ENCODE measurements around the gene ACLY.
A peak's percentile ranks its signal among the peaks of the same experiment; 100 is the strongest.
"Not testable (repeated sequence)": the region's sequence is repeated elsewhere in the genome, so short reads cannot be mapped to it uniquely, and the experiment has no call there.

Gene ACLY

DNA sequence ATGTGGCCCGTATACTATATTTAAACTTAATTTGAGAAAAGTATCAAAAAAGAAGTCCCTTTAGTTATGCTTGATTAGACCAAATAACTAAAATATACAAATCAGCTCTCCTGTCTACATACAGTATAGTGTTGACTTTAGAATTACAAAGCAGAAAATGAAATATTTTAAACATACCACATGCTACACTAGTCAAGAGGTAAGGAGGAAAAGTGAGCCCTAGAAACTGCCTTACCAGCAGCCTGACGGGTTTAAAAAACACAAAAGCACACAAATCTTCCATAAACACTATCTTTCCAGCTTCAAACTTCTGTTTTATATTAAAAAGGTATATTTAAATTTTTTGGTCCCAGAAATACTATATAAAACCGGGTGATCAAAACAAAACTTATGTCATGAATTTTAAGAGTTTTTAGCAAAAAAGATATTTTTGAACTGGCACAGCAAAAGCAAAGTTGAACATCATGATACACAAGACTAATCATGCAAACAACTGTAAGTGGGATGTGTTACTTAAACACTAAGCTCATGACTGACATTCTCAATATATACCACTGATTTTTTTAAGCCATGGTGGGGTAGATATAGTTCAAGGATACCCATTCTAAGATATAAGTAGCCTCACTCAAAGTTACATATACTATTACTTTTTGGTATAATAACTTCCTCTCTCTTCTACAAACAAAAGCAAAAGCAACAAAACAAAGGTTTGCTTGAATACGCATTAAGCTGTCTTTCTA lies 69.3 kb downstream of the ACLY start:
- Histone ChIP-seq H3K27ac (ENCODE audit: low read depth, low read length) (no peak overlapping the region), H3K9ac (ENCODE audit: low read length) (no peak overlapping the region), H3K4me3 (ENCODE audit: low read length) (no peak overlapping the region), H3K27me3 (ENCODE audit: control insufficient read depth, insufficient read depth, low read length) (no peaks in the 10 kb centered on the region), H3K36me3 (ENCODE audit: control insufficient read depth, insufficient read depth, low read length) (no peaks in the 10 kb centered on the region), H3K4me1 (ENCODE audit: control insufficient read depth, insufficient read depth, low read length) (peaks cover 12% of the 10 kb centered on the region)

DNA sequence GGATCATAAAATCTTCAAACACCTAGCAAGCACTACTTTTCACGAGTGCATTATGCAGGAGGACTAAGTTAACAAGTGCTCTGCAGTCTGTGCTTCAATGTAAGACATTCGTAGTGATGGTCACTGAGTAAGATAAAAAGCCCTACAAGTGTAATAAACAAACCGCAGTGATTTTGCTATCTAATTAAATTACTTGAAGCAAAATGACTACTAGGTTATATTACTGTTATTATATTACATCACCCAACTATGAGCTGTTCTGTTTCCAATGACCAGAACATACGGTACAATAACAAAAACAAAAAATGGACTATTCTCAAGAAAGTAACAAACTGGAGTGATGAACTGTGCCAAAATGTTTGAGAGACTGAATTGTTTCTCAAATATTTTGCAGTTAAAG lies 70.0 kb downstream of the ACLY start:
- Histone ChIP-seq H3K4me1 (ENCODE audit: control insufficient read depth, insufficient read depth, low read length) (peaks cover 12% of the 10 kb centered on the region), H3K9ac (ENCODE audit: low read length) (no peak overlapping the region), H3K27ac (ENCODE audit: low read depth, low read length) (no peak overlapping the region), H3K36me3 (ENCODE audit: control insufficient read depth, insufficient read depth, low read length) (no peaks in the 10 kb centered on the region), H3K4me3 (ENCODE audit: low read length) (no peak overlapping the region), H3K27me3 (ENCODE audit: control insufficient read depth, insufficient read depth, low read length) (no peaks in the 10 kb centered on the region)

DNA sequence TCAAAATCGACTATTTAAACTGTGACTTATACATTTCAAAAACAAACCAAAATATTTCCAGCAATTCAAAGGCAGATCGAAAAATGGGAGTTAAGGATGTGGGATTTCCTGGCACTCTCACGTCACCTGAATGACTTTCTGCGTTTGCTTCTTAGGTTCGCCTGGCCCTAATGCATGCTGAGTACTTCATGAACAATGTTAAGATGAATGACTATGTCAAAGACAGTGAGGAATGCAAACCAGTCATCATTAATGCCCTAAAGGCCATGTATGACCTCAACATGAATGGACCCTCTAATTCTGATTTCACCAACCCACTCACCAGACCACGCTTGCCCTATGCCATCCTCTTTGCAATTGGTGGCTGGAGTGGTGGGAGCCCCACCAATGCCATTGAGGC lies 73.8 kb downstream of the ACLY start:
- Histone ChIP-seq H3K27ac (ENCODE audit: low read depth, low read length) (no peak overlapping the region), H3K27me3 (ENCODE audit: control insufficient read depth, insufficient read depth, low read length) (no peaks in the 10 kb centered on the region), H3K9ac (ENCODE audit: low read length) (no peak overlapping the region), H3K4me1 (ENCODE audit: control insufficient read depth, insufficient read depth, low read length) (peaks cover 8% of the 10 kb centered on the region), H3K36me3 (ENCODE audit: control insufficient read depth, insufficient read depth, low read length) (no peaks in the 10 kb centered on the region), H3K4me3 (ENCODE audit: low read length) (no peak overlapping the region)

DNA sequence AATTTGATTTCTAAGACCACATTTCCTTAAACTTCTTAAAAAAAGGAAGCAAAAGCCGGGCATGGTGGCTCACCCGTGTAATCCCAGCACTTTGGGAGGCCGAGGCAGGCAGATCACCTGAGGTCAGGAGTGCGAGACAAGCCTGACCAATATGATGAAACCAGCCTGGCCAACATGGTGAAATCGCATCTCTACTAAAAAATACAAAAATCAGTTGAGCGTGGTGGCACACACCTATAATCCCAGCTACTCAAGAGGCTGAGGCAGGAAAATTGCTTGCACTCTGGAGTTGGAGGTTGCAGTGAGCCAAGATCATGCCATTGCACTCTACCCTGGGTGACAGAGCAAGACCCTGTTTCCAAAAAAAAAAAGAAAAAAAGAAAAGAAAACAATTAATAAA lies 78.0 kb downstream of the ACLY start:
- not testable (repeated sequence) for H3K4me1 ChIP-seq (ENCODE audit: control insufficient read depth, insufficient read depth, low read length); H3K4me3 ChIP-seq (ENCODE audit: low read length); H3K9ac ChIP-seq (ENCODE audit: low read length); H3K27me3 ChIP-seq (ENCODE audit: control insufficient read depth, insufficient read depth, low read length); H3K36me3 ChIP-seq (ENCODE audit: control insufficient read depth, insufficient read depth, low read length); H3K27ac ChIP-seq (ENCODE audit: low read depth, low read length)

DNA sequence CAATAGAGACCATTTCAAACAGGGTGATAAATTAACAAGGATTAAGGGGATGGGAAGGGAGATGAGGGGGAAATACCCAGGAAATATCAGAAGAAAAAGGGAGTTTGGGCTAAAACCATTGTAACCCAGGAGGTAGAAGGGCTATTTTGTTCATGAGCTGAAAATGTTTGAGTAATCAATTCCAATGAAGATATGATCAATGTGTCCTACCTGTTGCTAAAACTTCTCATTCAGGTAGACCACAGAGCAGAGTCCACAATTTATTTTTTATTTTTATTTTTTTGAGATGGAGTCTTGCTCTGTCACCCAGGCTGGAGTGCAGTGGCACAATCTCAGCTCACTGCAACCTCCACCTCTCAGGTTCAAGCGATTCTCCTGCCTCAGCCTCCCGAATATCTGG lies 79.3 kb downstream of the ACLY start:
- not testable (repeated sequence) for H3K36me3 ChIP-seq (ENCODE audit: control insufficient read depth, insufficient read depth, low read length); H3K4me1 ChIP-seq (ENCODE audit: control insufficient read depth, insufficient read depth, low read length); H3K27ac ChIP-seq (ENCODE audit: low read depth, low read length); H3K27me3 ChIP-seq (ENCODE audit: control insufficient read depth, insufficient read depth, low read length); H3K4me3 ChIP-seq (ENCODE audit: low read length); H3K9ac ChIP-seq (ENCODE audit: low read length)

DNA sequence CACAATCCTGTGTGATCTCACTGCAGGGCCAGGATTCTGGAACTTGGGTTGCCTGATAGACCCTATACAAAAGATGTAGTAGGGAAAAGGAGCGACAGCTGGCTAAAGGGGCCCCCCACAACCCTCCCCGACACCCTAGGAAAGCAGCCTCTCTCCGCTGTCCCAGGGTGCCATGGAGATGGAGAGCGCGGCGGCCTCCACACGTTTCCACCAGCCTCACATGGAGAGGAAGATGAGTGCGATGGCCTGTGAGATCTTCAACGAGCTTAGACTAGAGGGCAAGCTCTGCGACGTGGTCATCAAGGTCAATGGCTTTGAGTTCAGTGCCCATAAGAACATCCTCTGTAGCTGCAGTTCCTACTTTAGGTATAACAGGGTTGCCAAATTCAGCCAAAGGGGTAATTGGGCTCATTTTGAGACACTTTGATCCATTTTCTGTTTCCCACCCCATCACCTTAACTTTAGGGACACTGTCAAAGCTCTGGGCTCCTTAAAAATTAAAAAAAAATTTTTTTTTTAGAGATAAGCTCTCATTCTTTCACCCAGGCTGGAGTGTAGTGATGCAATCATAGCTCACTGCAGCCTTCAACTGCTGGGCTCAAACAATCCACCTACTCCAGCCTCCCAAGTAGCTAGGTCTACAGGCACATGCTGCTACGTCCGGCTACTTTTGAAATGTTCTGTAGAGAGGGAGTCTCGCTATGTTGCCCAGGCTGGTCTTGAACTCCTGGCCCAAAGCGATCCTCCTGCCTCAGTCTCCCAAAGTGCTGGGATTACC lies 80.8 kb downstream of the ACLY start, which contains the start of gene KLHL10:
TSS of gene KLHL10 (plus strand) at position 65 of the 778 bp plus-strand sequence. CDS start at position 173, 108 bp downstream.
- Histone ChIP-seq H3K4me1 (ENCODE audit: control insufficient read depth, insufficient read depth, low read length) (peaks cover 4% of the 10 kb centered on the region), H3K27ac (ENCODE audit: low read depth, low read length) (no peak within 1 kb of the TSS), H3K27me3 (ENCODE audit: control insufficient read depth, insufficient read depth, low read length) (no peaks in the 10 kb centered on the region), H3K36me3 (ENCODE audit: control insufficient read depth, insufficient read depth, low read length) (no peaks in the 10 kb centered on the region), H3K9ac (ENCODE audit: low read length) (no peak within 1 kb of the TSS), H3K4me3 (ENCODE audit: low read length) (peak within 1 kb of the TSS; percentile 88)

DNA sequence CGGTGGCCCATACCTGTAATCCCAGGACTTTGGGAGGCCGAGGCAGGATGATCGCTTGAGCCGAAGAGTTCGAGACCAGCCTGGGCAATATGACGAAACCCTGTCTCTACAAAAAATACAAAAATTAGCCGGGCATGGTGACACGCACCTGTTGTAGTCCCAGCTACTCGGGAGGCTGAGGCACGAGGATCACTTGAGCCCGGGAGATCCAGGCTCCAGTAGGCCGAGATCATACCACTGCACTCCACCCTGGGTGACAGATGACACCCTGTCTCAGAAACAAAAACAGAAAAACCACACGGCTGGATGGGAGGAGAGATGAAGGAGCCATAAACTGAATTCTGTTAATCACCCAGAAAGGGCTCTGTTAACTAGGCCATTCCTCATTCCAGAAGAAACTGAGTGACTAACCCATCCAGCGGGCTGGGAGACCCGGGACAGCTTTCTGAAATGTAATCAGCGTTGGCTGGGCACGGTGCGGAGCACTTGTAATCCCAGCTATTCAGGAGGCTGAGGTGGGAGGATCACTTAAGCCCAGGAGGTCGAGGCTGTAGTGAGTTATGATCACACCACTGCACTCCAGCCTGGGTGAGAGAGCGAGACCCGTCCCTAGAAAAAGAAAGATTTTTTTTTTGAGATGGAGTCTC lies 82.1 kb downstream of the ACLY start:
- Histone ChIP-seq H3K27me3 (ENCODE audit: control insufficient read depth, insufficient read depth, low read length) (no peaks in the 10 kb centered on the region), H3K27ac (ENCODE audit: low read depth, low read length) (peak overlapping the region; percentile 53), H3K36me3 (ENCODE audit: control insufficient read depth, insufficient read depth, low read length) (peaks cover 2% of the 10 kb centered on the region), H3K4me1 (ENCODE audit: control insufficient read depth, insufficient read depth, low read length) (peaks cover 4% of the 10 kb centered on the region), H3K9ac (ENCODE audit: low read length) (peak overlapping the region; percentile 46), H3K4me3 (ENCODE audit: low read length) (peak overlapping the region; percentile 88)

DNA sequence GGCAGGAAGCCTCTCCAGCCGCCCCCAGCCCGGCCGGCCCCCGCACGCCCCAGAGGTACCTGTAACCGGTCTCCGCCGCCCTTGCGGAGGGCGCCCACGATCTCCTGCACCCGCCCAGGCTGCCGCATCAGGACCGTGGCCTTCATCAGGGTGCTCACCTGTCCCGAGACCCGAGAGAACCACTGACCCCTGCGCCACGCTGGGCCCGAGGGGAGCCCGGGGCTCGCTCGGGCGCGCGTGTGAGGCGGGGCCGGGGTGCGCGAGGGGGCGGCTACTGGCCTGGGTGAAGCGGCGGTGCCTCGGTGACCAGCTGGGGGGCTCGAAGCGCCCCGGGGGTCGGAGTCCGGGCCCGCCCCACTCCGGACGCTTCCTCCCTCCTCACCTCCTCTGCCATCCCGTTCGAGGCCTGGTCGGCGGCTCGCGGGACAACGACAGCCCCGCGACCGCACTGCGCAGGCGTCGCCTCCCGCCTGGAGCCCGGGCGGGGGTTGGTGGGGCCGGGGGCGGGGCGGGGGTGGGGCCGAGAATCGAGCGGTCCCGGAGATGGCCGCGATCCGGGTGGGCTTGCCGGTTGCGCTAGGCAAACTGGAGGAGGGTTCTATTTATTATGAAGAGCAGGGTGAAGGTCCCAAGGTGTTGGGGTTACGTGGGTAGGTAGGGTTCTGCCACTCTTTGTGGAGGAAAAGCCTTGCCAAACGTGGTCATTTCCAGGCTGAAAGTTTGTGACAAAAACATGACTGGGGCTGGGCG lies 82.8 kb downstream of the ACLY start, which contains the start of gene NT5C3B:
TSS of gene NT5C3B (minus strand) at position 433 of the 750 bp plus-strand sequence. CDS start at position 394, 39 bp downstream.
- Histone ChIP-seq H3K27ac (ENCODE audit: low read depth, low read length) (peak within 1 kb of the TSS; percentile 76), H3K27me3 (ENCODE audit: control insufficient read depth, insufficient read depth, low read length) (no peaks in the 10 kb centered on the region), H3K9ac (ENCODE audit: low read length) (peak within 1 kb of the TSS; percentile 46), H3K4me3 (ENCODE audit: low read length) (peak within 1 kb of the TSS; percentile 88), H3K36me3 (ENCODE audit: control insufficient read depth, insufficient read depth, low read length) (peaks cover 2% of the 10 kb centered on the region), H3K4me1 (ENCODE audit: control insufficient read depth, insufficient read depth, low read length) (peaks cover 4% of the 10 kb centered on the region)

DNA sequence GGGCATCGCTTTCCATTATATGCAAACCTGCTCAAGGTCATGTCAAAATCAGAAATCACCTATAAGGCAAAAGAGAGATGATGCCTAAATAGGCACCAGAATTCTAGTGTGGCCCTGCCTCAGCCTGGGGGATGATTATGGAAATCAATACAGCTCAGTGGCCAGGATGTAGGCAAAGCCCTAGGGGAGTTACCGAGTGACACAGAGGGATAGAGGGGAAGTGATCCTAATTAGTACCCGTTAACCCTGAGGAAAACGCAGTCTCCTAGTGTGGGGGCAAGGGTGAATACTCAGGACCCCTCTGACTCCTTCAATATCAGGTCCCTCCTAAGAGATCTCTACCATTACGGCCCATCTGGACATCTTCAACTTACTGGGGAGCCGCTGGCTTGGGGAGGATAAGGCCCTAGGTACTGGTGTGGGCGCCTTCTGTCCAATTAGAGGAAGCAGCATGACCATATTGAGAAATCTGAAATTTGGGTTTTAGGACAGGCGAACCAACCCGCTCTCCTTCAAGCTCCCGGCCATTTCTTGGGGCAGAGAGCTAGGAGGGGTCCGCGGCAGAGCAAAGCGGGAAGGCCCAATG lies 83.4 kb downstream of the ACLY start:
- H3K9ac ChIP-seq (ENCODE audit: low read length), result peak overlapping the region; percentile 43

DNA sequence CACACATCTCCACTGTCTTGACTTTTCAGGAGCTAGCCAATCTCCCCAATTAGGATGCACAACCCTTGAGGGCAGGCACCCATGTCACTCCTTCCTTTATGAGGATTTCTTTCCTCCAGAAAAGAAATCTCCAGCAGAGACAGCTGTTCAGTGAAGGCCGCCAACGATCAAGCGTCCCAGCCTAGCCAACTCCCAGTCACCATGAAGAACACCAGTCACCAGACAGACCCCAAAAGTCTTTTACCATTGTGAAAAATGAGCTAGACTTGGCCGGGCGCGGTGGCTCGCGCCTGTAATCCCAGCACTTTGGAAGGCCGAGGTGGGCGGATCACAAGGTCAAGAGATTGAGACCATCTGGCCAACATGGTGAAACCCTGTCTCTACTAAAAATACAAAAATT lies 88.8 kb downstream of the ACLY start:
- not testable (repeated sequence) for H3K27me3 ChIP-seq (ENCODE audit: control insufficient read depth, insufficient read depth, low read length); H3K4me1 ChIP-seq (ENCODE audit: control insufficient read depth, insufficient read depth, low read length); H3K36me3 ChIP-seq (ENCODE audit: control insufficient read depth, insufficient read depth, low read length); H3K4me3 ChIP-seq (ENCODE audit: low read length); H3K9ac ChIP-seq (ENCODE audit: low read length); H3K27ac ChIP-seq (ENCODE audit: low read depth, low read length)

More for the DNA sequence above, 83.4 kb downstream of the ACLY start:
- Histone ChIP-seq H3K27me3 (ENCODE audit: control insufficient read depth, insufficient read depth, low read length) (no peaks in the 10 kb centered on the region), H3K4me3 (ENCODE audit: low read length) (peak overlapping the region; percentile 88), H3K4me1 (ENCODE audit: control insufficient read depth, insufficient read depth, low read length) (peaks cover 4% of the 10 kb centered on the region), H3K36me3 (ENCODE audit: control insufficient read depth, insufficient read depth, low read length) (peaks cover 2% of the 10 kb centered on the region), H3K27ac (ENCODE audit: low read depth, low read length) (peak overlapping the region; percentile 76)

DNA sequence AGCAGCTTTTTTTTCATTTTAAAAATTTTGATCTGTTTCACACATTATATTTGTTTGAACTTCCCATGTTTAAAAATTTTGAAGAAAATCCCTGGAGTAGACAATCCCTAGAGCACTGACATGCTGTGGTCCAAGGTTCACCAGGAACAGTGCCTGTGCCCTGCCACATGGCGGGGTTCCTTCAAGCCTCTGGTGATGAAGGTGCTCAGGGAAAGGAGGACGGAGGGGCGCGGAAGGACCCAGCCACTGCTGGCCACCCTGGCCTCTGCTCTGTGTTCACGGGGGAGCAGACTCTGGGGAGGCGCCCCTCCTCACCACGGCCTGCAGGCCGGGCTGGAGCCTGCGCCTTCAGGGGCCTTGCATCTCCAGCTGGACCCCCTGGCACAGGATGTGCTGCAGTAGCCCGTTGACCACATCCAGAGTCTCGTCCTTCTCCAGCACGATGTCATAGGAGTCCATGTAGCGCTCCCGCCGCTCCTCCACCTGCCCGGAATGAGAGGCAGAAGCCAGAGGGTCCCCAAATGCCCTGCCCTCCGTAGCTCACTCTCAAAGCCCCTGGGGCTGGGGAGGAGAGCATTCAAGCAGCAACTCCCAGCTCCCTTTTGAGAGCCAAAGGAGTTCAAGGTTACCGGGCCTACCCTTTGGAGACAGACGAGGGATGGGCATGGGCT lies 93.4 kb downstream of the ACLY start:
- H3K9ac ChIP-seq (ENCODE audit: low read length), result no peak overlapping the region
- H3K27me3 ChIP-seq (ENCODE audit: control insufficient read depth, insufficient read depth, low read length), result no peaks in the 10 kb centered on the region
- no peak overlapping the region for H3K27ac ChIP-seq (ENCODE audit: low read depth, low read length)
- H3K4me3 ChIP-seq (ENCODE audit: low read length), result no peak overlapping the region
- no peaks in the 10 kb centered on the region for H3K36me3 ChIP-seq (ENCODE audit: control insufficient read depth, insufficient read depth, low read length)
- H3K4me1 ChIP-seq (ENCODE audit: control insufficient read depth, insufficient read depth, low read length), result no peaks in the 10 kb centered on the region

All from rectal smooth muscle tissue (tissue), 1 donor.